CD4-positive, alpha-beta T cell (primary cell): ENCODE results near the gene MNX1. TPM values are rescaled to one million over a fixed set of nuclear protein-coding genes. Genes with fewer than 3 reads are reported as not detected.

ENCODE experiments used
- ATAC-seq: fragments of 200-7000 bp; cut with Tn5 transposase; one replicate; pipeline ENCODE4 v1.10.0; 2022; ENCODE audit warnings: mild to moderate bottlenecking; ENCODE audit not compliant: poor library complexity
- CTCF ChIA-PET: fragments of 350-600 bp; sonication (Branson Sonifier 250); formaldehyde crosslinking; loops from one replicate; lab custom pipeline; 2021; ENCODE audit warnings: antibody characterized with exemption, inconsistent platforms; lab: Charles Lee
- POLR2A ChIA-PET: fragments of 350-600 bp; sonication (Branson Sonifier 250); formaldehyde crosslinking; loops from one replicate; lab custom pipeline; 2021; ENCODE audit warnings: antibody characterized with exemption, inconsistent platforms; lab: Charles Lee
- DNase-seq, 14 experiments: peaks; one replicate each; pipeline ENCODE4 v3.0.0-alpha.2; 2013 to 2020; ENCODE audit warnings: mixed read lengths in 2 of 14
- H3K27ac ChIP-seq, 2 donors: one replicate each; pipeline versions ENCODE4 v1.5.1 to v1.7.0; 2013; ENCODE audit warnings: low read length in 2 of 2, low read depth in 1 of 2, mild to moderate bottlenecking in 1 of 2
- H3K27me3 ChIP-seq, 2 experiments: 1 replicate in 1 of 2; 2 replicates in 1 of 2; pipeline versions ENCODE4 v1.6.1 to v1.7.0; 2013; ENCODE audit warnings: low read length in 2 of 2, control low read depth in 1 of 2, mild to moderate bottlenecking in 1 of 2, moderate library complexity in 1 of 2; ENCODE audit not compliant: insufficient read depth in 2 of 2, control insufficient read depth in 1 of 2
- H3K36me3 ChIP-seq: one replicate; pipeline ENCODE4 v1.6.1; 2013; ENCODE audit warnings: low read length, control low read depth; ENCODE audit not compliant: insufficient read depth
- H3K4me1 ChIP-seq: one replicate; pipeline ENCODE4 v1.6.1; 2013; ENCODE audit warnings: low read length, control low read depth; ENCODE audit not compliant: insufficient read depth
- H3K4me3 ChIP-seq: one replicate; pipeline ENCODE4 v1.5.1; 2013; ENCODE audit warnings: mild to moderate bottlenecking, low read length, moderate library complexity
- H3K9me3 ChIP-seq, 2 experiments: 1 replicate in 1 of 2; 2 replicates in 1 of 2; pipeline versions ENCODE4 v1.6.1 to v1.7.0; 2013; ENCODE audit warnings: low read length in 2 of 2, mild to moderate bottlenecking in 2 of 2, control low read depth in 1 of 2, moderate library complexity in 1 of 2; ENCODE audit not compliant: control insufficient read depth in 1 of 2, insufficient read depth in 1 of 2
- H3K27ac Mint-ChIP-seq: one replicate; pipeline ENCODE4 v1.8.0; 2020; ENCODE audit warnings: mixed read lengths
- H3K27me3 Mint-ChIP-seq: one replicate; pipeline ENCODE4 v1.8.0; 2021; ENCODE audit warnings: mixed read lengths
- H3K36me3 Mint-ChIP-seq: one replicate; pipeline ENCODE4 v1.8.0; 2021; ENCODE audit warnings: low read depth, mixed read lengths
- H3K4me1 Mint-ChIP-seq: one replicate; pipeline ENCODE4 v1.8.0; 2021; ENCODE audit warnings: low read depth, mixed read lengths
- H3K4me3 Mint-ChIP-seq: one replicate; pipeline ENCODE4 v1.8.0; 2020; ENCODE audit warnings: mild to moderate bottlenecking, mixed read lengths
- H3K9me3 Mint-ChIP-seq: one replicate; pipeline ENCODE4 v1.8.0; 2020; ENCODE audit warnings: mixed read lengths
- CTCF ChIP-seq: fragments of 200-600 bp; IDR thresholded peaks from one replicate; pipeline ENCODE4 v1.8.0; 2022; ENCODE audit warnings: antibody characterized with exemption, mild to moderate bottlenecking
- intact Hi-C, 2 experiments: fragments of 100-400 bp; cut with DNase I in 1 of 2; cut with micrococcal nuclease in 1 of 2; formaldehyde crosslinking; loops; one replicate each; pipeline versions ENCODE4 v1.15.1 to v1.9.0; 2023 to 2025; cut with DNase I, micrococcal nuclease
- total RNA-seq, 174 experiments: library from RNA in 2 of 174; stranded (reverse) in 2 of 174; gene quantifications; one replicate each; pipeline ENCODE4 v1.2.3 and lab custom pipeline; 2021 to 2026

The MNX1 gene
- total RNA-seq, 2 experiments from 2014 or later = 0.14 TPM; not detected in 1

- Mint-ChIP-seq H3K4me3 (no peak overlapping the region), H3K36me3 (peaks cover 32% of the 10 kb centered on the region), H3K9me3 (peaks cover 3% of the 10 kb centered on the region), H3K27ac (no peak overlapping the region), H3K27me3 (no peaks in the 10 kb centered on the region), H3K4me1 (no peaks in the 10 kb centered on the region)
- no peak for DNase-seq
- POLR2A ChIA-PET = no interaction called here
- H3K27me3 ChIP-seq = no peaks in the 10 kb centered on the region
- no peak for TF ChIP-seq CTCF
- H3K9me3 ChIP-seq = peaks cover 13% of the 10 kb centered on the region in 2 experiments
- ATAC-seq = no peak
- no peaks in the 10 kb centered on the region for H3K4me1 ChIP-seq
- no peak overlapping the region for H3K4me3 ChIP-seq
- CTCF ChIA-PET = no interaction called here
- no peak overlapping the region for H3K27ac ChIP-seq
- no peaks in the 10 kb centered on the region for H3K36me3 ChIP-seq
- intact Hi-C loops = loop anchor here (10.0 kb wide), 2 partner anchors 156 to 266 kb away; partner anchors contain the start of gene UBE3C (in 1 of the 2)
These were observed 31.4 kb downstream of the MNX1 start for GRCh38 chr7:156979007-156979606.

- no peak overlapping the region for H3K4me3 ChIP-seq
- H3K4me3 Mint-ChIP-seq = no peak overlapping the region
- no peaks in the 10 kb centered on the region for H3K27me3 Mint-ChIP-seq
- H3K36me3 ChIP-seq = peaks cover 15% of the 10 kb centered on the region
- no peaks in the 10 kb centered on the region for H3K4me1 Mint-ChIP-seq
- no peak for TF ChIP-seq CTCF
- ChIA-PET CTCF (no interaction called here), POLR2A (no interaction called here)
- H3K36me3 Mint-ChIP-seq = peaks cover 40% of the 10 kb centered on the region
- no peaks in the 10 kb centered on the region for H3K4me1 ChIP-seq
- no peak overlapping the region for H3K27ac Mint-ChIP-seq
- ATAC-seq (no peak), DNase-seq (no peak)
- H3K9me3 ChIP-seq = peaks cover 13% of the 10 kb centered on the region in 2 experiments
- intact Hi-C loops = loop anchor here (10.0 kb wide), 2 partner anchors 159 to 269 kb away; partner anchors contain the start of gene UBE3C (in 1 of the 2)
- H3K27me3 ChIP-seq = no peaks in the 10 kb centered on the region
- no peak overlapping the region for H3K27ac ChIP-seq
- peaks cover 3% of the 10 kb centered on the region for H3K9me3 Mint-ChIP-seq
These were observed 34.8 kb downstream of the MNX1 start for GRCh38 chr7:156975620-156976019.

GRCh38 chr7:156969972-156970420, 40.5 kb downstream of the MNX1 start:
- DNase-seq (peak in 2 of 14 experiments; percentile 17 to 22), ATAC-seq (peak; percentile 46)
- Histone ChIP-seq H3K36me3 (peaks cover 47% of the 10 kb centered on the region), H3K9me3 (no peaks in the 10 kb centered on the region), H3K4me3 (no peak overlapping the region), H3K27ac (no peak overlapping the region), H3K27me3 (no peaks in the 10 kb centered on the region), H3K4me1 (no peaks in the 10 kb centered on the region)
- POLR2A ChIA-PET = no interaction called here
- Mint-ChIP-seq H3K36me3 (peaks cover 65% of the 10 kb centered on the region), H3K27me3 (no peaks in the 10 kb centered on the region), H3K9me3 (no peaks in the 10 kb centered on the region), H3K4me1 (no peaks in the 10 kb centered on the region), H3K27ac (no peak overlapping the region), H3K4me3 (no peak overlapping the region)
- CTCF ChIA-PET = interaction anchor here (1.2 kb wide), 1 partner anchor 21 kb away, joined by 3 read pairs; the partner anchor contains the start of gene NOM1
- TF ChIP-seq CTCF = peak; percentile 49
- intact Hi-C loops = loop anchor here (1.0 to 10.0 kb wide), 7 partner anchors 165 to 417 kb away; partner anchors contain the start of gene UBE3C (in 1 of the 2)
